Keratinocyte (primary cell): ENCODE measurements around the gene MSI2.

Source experiments
- CTCF ChIP-seq, 3 experiments: IDR thresholded peaks in 1 of 3; conservative IDR thresholded peaks in 1 of 3; optimal IDR thresholded peaks in 1 of 3; 2 replicates in 2 of 3; 3 replicates in 1 of 3; pipeline versions ENCODE3 to v1.5.1; 2011; ENCODE audit warnings: low read length in 3 of 3, mild to moderate bottlenecking in 3 of 3, moderate library complexity in 2 of 3, control low read depth in 1 of 3, inconsistent platforms in 1 of 3; ENCODE audit not compliant: insufficient read depth in 2 of 3; ENCODE audit errors: extremely low read depth in 1 of 3
- EZH2 ChIP-seq: IDR thresholded peaks from one replicate; pipeline ENCODE4 v1.6.1; 2012; ENCODE audit warnings: inconsistent platforms, mild to moderate bottlenecking, low read length, moderate library complexity

- TF ChIP-seq CTCF (optimal IDR thresholded peaks at IDR 0.05 in 1 of 3, IDR thresholded peaks at IDR 0.05 in 1 of 3, conservative IDR thresholded peaks at IDR 0.05 in 1 of 3; ENCODE audit: extremely low read depth in 1 of 3, insufficient read depth in 2 of 3, low read length in 3 of 3), result no peak
- no peak for TF ChIP-seq EZH2
Measured at GRCh38 chr17:57726838-57727237, 470.5 kb downstream of the MSI2 start.
